Stimulated activated CD4-positive, alpha-beta T cell treated with anti-CD3 and anti-CD28 coated beads, Interleukin-12 subunit alpha, Interleukin-12 subunit beta, amount 100 ng/mL, for 4 hours (primary cell): ENCODE data around the gene BSCL2.
"Not testable (repeated sequence)": the region's sequence is repeated elsewhere in the genome, so short reads cannot be mapped to it uniquely, and the experiment has no call there.

ENCODE experiments used
- DNase-seq: peaks from one replicate; pipeline ENCODE4 v3.0.0-alpha.2; 2020

The BSCL2 gene

DNA sequence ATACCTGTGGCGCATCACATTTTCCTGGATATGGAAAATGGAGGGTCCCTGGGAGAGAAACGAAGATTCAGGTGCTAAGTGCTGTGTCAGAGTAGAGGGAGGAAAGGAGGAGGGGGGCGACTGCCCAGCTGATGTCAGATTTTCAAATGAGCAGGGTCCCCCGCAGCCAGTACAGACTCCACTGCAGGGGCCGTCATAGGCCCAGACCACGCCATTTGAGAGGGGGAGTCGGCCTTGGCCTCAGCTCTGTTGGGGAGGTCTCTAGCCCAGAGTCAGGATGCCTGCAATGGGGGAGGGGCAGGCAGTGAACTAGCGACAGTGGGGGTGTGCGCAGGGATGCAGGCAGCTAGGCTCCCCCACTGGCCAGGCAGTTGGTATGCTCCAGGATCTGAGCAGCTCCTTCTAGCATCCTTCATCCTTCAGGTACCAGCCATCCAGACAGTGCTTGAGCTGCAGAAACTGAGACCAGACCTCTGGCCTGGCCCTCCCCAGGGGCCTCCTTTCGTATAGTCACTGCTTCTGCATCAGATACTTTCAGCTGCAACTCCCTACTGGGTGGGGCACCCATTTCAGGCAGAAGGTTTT is at the start of gene BSCL2, which contains the start of gene GNG3:
Gene BSCL2 (minus strand): TSS at position 148 of the 585 bp plus-strand sequence. CDS start 229 bp downstream, outside the sequence.
Gene GNG3 (plus strand): TSS at position 400 of the 585 bp plus-strand sequence. CDS start 620 bp downstream, outside the sequence.
- DNase-seq, result no peak

DNA sequence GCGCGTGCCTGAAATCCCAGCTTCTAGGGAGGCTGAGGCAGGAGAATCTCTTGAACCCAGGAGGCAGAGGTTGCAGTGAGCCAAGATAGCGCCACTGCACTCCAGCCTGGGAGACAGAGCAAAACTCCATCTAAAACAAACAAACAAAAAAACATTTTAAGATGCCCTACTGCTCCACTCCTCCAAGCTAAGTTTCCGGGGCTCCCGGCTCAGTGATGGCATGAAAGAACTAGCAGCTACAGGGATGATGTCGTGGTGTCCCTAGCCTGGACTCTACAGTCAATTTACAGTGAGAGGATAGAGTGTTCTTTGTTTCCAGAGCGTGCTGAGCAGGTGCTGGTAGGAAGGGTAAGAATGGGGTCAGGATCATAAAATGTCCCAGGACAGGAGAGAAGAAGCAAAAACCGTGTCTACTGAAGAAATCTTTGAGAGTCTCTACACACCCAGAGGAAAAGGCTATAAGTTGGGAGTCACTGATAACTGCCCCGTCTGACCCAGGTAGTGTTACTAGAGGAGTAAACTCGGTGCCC is 47.9 kb upstream of the BSCL2 start:
- no peak for DNase-seq

DNA sequence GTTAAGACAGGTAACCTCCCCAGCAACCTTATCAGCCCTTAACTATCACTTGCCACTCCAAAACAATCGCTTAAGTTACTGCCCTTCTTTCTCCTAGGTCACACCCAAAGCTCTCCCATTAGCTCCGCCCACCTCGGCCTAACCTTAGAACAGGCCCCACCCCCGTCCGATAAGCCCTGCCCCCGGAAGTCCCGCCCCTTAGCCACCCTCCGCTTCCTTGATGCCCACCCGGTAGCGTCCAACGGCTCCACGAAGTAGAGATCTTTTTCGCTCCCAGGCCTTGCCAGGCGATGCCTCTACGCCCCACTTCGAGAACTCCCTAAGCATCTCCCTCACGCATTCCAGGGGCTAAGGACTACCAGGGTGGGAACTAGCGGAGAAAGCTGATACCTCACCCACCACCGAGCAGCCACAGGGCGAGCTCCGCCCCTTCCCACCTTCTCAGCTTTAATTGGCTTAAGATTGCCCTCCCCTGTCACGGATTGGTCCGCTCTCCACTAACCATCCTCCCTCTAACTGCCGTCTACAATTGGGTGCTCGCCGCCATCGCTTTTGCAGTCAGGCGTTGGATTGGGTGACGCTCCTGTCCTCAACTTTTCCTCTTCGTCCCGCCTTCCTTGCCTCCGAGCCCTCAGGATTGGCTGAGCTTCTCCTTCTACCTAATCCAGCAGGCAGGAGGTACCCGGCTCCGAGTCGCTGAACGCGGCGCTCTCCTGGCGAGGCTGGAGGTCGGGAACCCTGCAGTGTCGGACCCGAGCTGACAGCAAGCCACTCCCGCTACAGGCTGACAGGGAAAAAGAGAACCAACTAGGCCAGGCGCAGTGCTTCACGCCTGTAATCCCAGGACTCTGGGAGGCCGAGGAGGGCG is 46.7 kb upstream of the BSCL2 start, which contains the start of gene ZBTB3:
Gene ZBTB3 (minus strand): TSS at position 425 of the 868 bp plus-strand sequence. CDS start 496 bp downstream, outside the sequence.
- DNase-seq, result peak; percentile 96

DNA sequence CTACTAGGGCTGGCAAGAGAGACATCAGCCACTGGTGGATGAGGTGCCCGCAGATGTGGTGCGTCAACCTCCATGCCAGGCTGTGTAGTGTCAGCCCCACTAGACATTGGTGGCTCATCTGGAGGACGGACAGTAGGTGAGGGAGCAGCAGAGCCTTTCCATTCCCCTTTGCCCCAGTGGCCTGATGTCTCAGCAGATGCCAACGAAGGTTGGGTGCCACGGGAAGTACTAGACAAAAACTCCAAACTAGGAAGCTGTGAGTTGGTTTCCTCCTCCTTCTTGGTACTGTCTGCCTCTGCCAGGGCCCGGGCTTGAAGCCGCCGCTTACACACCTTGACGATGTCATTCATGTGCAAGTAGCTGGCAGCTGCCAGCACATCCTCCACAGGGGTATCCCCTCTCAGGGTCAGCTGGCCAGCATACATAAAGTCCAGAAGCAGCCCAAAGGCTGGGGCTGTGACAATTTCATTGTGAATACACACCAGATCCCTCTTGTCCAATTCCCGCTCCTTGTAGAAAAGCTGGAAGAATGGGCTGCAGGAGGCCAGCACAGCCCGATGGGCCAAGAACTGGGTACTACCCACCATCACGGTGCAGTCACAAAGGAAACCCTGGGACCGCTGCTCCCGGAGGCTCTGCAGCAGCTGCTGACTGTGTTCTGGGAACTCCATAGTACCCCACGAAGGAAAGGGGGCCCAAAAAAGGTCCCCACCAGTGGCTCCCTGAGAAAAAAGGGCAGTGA is 45.9 kb upstream of the BSCL2 start:
- DNase-seq, result no peak

DNA sequence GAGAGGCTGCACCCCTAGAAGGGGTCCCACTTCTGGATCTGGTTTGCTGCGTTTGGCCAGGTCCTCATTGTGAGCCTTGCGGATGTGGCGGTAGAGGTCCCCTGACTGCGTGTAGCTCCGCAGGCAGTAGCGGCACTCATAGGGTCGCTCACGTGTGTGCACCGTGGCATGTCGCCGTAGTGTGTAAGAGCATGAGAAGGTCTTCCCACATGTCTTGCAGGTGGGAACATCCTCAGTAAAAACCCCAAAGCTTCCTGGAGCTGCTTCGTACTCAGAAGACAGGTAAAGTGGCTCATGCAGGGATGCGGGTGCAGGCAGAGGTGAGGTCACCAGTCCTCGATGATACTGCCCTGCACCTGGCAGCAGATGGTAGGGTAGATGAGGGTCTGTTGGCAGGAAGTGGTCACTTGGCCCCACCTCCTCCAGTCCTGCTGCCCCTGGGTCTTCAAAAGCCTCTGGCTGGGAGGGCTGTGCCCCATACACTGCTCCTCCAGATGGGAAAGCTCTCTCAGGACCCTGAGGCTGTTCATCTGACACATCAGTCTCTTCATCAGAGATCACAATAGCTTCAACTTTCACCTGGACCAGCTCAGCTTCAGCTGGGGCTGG is 45.1 kb upstream of the BSCL2 start:
- no peak for DNase-seq

DNA sequence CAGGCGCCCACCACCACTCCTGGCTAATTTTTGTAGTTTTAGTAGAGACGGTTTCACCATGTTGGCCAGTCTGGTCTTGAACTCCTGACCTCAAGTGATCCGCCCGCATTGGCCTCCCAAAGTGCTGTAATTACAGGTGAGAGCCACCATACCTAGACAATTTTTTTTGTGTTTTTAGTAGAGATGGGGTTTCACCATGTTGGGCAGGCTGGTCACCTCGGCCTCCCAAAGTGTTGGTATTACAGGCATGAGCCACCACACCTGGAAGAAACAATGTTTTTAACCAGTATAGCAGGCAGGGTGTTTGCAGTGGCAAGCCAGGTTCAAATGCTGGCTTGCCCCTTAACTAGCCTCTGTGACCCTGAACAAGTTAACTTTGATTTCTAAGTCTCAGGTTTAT is 42.7 kb upstream of the BSCL2 start:
- DNase-seq, result not testable (repeated sequence)

DNA sequence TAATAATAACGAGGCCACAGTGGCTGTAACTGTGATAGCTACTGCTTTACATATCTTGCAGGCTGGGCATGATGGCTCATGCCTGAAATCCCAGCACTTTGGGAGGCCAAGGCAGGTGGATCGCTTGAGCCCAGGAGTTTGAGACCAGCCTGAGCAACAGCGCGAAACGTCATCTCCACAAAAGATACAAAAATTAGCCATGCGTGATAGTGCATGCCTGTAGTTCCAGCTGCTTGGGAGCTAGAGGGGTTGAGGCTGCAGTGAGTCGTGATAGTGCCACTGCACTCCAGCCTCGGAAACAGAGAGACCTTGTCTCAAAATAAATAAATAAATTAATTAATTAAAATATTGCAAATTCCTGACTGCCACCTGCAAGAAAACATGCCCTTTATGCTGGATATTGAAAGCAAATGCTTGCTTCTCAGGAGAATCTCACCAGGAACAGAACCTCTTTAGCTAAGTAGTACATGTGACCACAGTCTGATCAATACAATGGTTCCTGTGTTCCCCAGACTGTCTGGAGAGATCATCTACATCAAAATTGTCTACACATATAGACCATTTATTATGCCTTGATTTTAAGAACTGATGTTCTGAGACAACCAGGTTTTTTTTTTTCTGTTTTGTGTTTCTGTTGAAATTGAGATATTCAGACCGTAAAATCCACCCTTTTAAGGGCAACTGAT is 40.4 kb upstream of the BSCL2 start:
- no peak for DNase-seq

DNA sequence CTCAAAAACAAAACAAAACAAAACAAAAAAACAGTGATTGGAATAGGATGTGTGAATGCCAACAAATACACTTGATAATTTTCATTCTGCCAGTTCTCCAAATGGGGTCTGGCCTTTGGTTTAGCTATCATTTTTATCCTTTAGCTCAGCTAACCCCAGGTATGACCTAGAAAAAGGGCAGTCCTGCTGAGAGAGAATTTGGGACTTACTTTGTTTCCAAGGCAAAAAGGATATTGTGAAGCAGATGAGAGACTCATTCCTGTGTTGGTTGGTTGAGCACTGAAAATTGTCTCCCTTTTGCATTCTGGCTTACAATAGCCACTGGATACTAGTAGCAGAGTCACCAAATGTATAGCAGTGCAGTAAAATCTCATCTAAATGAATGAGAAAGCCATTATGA is 30.0 kb upstream of the BSCL2 start:
- DNase-seq, result no peak

DNA sequence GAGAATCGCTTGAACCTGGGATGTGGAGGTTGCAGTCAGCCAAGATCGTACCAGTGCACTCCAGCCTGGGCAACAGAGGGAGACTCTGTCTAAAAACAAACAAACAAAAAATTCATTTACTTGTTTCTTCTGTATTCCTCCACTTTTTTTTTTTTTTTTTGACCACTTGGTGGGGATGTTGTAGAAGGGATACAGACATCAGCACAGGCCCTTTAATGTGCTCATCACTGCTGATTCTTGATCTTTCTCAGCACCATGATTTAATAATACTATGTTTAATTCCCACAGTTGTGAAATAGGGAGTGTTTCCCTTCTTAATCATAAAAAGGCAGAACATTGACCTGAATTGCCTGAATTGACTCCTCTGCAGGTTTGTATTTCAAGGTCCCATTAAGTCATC is 25.6 kb upstream of the BSCL2 start:
- DNase-seq, result no peak

DNA sequence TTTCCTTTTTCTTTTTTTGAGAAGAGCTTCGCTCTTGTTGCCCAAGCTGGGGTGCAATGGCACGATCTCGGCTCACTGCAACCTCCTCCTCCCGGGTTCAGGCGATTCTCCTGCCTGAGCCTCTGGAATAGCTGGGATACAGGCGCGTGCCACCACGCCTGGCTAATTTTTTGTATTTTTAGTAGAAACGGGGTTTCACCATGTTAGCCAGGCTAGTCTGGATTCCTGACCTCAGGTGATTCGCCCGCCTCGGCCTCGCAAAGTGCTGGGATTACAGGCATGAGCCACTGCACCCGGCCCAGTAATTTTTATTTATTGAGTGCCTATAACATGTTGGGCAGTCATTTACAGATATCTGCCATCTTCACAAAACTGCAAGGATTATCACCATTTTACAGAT is 22.9 kb upstream of the BSCL2 start:
- not testable (repeated sequence) for DNase-seq

DNA sequence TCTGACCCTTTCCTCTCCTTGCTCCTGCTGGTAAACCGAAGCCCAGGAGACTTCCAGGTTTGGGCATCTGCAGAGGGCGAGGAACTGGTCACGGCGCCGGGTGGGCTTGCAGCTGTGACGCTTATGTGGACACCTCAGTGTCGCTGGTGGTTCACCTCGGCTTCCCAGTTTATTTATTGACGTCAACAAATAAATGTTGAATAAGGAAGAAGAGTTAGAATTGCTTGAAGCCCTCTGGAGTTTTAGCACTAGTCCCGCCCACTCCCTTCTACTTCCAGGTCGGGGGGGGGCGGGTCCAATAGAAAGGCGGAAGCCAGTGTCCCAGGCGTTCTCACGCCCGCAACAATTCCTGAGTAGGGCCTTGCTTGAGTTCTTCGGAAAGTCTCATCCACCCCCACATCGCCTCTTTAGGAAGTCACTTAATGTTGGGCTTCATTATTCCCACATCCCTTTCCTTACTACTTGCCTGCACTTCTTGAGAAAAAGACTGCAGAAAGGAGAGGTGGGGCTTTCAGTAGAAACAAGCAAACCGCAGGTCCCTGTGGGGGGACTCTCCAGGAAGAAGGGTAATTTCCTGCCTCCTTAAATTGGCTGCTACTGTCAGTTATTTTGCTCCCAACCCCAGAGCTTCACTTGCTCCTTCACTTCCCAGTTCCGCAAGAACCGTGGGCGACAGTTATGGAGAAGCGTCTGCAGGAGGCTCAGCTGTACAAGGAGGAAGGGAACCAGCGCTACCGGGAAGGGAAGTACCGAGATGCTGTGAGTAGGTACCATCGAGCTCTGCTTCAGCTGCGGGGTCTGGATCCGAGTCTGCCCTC is 21.2 kb upstream of the BSCL2 start, which contains the start of gene TTC9C:
Gene TTC9C (plus strand): TSS at position 316 of the 818 bp plus-strand sequence. CDS start 363 bp downstream, at position 679.
- DNase-seq, result peak; percentile 78

DNA sequence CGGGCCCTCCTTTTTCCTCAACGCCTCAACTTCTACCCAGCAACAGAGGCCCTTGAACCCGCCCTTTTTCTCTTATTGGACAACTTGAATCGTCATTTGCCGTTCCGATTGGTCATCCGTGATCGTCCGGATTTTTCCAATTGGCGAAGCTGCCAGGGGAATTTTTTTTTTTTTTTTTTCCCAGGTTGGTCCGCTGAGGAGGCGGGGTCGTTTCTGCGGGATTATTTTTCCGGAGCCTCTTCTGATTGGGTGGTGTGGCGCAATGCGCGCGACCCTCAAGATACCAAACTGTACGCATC is 20.6 kb upstream of the BSCL2 start:
- peak; percentile 66 for DNase-seq

DNA sequence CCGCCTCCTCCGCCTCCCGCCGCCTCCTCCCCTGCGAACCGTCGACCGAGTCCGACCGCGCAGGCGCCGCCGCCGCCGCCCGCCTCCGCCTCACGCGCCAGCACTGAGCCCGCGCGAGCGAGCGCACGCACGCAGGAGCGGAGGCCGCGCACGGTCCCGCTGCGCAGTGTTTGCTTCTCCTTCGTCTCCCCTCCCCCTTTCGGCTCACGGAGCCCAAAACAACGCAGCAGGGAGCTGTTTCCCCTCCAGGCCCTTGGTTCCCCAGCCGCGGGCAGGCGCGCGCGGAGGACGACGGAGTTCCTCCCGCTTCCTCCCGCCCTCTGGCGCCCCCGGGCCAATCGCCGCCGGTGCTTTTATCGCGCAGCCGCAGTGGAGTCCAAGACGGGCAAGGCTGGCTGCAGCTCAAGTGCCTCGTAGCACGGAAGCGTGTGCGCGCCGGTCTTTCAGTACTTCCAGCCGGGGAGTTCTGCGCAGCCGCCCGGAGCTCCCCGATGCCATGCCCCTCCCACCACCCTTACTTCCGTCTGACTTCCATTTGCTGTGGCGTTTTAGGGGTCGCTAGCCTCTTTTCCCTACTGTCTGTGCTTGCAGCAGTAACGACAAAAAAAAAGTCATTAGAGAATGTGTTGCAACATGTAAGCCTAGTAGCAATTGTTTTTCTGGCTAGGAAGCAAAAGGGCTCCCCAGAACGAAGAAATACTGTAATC is 20.1 kb upstream of the BSCL2 start, which contains the start of gene HNRNPUL2:
Gene HNRNPUL2 (minus strand): TSS at position 293 of the 707 bp plus-strand sequence. CDS start 301 bp downstream, outside the sequence.
- peak; percentile 96 for DNase-seq

DNA sequence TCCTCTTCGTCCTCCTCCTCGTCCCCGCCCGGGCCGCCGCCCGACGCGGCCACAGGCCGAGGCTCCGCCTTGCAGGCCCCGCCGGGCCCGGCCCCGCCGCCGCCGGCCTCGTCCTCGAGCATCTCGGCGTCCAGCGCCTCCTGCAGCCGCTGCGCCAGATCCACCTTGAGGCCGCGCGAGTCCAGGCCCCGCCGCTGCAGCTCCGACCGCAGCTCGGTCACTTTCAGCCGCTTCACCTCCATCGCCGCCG is 19.6 kb upstream of the BSCL2 start:
- DNase-seq, result no peak

DNA sequence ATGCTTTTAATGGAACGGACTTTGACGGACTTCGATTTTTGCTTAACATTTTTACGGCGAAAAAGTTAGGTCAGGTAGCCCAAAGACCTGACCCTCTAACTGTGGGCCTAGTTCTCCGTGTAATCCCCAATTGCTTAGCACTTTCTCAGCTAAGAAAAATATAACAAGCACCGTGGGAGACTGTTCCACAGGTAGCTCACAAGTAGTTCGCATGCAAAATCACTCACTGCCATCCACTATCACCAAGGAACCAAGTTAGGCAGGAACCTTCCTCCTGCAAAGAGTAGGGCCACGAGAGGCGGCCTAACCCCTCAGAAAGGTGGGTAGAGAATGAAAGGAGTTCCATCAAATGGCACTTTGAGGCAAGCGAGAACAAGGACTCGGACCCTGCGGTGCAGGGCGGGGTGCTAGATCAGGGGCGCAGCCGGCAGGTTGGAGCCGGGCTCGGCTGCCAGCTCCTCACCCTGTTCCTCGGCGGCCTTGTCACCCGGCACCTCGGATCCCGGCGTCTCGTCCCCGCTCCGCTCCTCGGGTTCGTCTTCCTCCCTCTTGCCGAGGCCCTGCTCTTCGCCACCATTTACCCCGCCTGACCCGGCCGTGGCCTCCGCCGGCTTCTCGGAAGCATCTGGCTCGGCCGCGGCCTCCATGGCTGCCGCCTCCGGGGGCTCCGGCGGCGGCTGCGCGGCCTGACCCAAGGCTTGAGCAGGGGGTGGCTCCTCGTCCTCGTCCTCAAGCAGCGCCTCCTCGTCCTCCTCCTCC is 19.1 kb upstream of the BSCL2 start:
- DNase-seq, result no peak

DNA sequence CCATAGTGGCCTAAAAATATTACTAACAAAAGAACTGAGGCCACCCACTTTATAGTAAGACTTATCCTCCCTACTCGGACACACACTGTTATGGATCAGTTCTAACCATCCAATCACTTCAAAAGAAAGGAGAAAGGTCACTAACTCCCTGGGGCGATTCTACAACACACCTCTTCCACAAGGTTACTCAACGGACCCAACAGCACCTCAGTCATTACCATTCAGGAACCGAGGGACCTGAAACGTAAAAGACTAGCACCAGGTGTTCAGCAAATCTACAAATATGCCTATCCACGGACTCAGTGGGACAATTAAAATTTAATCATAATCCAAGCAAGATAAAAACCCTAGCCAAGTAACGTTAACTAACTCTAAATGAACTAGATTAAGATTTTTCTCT is 18.4 kb upstream of the BSCL2 start:
- no peak for DNase-seq

DNA sequence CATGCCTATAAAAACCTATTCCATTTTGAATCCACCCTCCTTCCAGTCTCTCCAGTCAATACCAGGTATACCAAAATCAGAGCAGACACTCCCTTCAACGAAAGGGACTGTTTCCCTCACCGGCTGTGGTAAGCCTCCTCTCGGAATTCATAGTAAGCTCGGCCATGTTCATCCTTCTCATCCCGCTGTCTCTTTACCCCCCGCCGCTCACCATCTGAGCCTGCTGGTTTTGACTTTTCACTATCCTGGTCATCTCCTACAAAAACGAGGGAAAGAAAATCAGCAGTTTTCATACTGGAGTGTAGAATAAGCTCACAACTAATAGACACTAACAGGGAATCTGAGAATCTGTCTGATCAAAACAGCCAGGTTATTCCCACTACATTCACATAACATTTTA is 16.9 kb upstream of the BSCL2 start:
- no peak for DNase-seq

DNA sequence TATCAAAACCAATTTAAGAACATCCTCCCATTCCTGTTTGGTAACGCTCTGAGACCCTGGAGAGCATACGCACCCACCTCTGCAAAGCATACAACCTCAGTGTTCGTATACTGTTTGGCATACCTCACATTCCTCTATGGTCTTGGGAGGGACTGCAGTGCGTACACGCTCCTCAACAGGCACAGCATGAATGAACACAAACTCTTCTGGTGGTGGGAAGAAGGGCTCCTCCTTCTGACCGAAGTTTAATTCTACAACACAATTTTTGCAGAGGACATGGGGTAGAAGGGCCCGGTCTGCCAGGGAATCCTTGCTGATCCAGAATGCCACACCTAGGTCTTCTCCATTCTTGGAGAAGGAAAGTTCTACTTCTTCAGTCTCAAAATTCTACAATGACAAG is 14.8 kb upstream of the BSCL2 start:
- no peak for DNase-seq

DNA sequence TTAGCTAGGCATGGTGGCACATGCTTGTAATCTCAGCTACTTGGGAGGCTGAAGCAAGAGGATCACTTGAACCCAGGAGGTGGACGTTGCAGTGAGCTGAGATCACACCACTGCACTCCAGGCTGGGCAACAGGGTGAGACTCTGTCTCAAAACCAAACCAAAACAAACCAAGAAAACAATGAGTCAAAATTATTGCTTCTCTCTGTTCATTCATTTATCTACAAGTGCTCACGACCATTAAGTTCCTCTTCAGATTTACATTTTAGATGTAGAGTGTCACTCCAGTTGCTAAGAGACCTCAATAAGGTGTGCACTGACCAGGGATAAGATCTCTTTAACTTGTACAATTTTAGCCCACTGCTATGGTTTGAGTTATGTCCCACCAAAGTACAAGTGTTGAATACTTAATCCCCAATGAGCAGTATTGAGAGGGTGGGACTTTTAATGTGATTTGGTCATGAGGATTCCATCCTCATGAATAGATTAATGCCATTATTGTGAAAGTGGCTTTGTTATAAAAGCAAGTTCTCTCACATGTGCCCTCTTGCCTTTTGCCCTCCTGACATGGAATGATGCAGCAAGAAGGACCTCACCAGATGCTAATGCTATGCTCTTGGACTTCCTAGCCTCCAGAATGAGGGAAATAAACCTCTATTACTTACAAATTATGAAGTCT is 12.2 kb upstream of the BSCL2 start:
- no peak for DNase-seq
